OCI-LY7 (cell line): ENCODE data around the gene ALK.

ENCODE experiments used
- EZH2phosphoT487 ChIP-seq: fragments of 200-600 bp; sonication (generic); IDR thresholded peaks from 2 replicates; pipeline ENCODE4 v1.6.1; 2018; ENCODE audit warnings: low read depth, borderline replicate concordance, mild to moderate bottlenecking, mixed run types, antibody characterized with exemption, low read length, moderate library complexity, mixed read lengths
- TF ChIP-seq, protein P1 (sequence below): fragments of 200-600 bp; sonication (generic); conservative IDR thresholded peaks from 2 replicates; pipeline ENCODE4 v1.5.1; 2014; ENCODE audit warnings: mild to moderate bottlenecking, antibody characterized with exemption, low read length, moderate library complexity, mixed read lengths

DNA sequence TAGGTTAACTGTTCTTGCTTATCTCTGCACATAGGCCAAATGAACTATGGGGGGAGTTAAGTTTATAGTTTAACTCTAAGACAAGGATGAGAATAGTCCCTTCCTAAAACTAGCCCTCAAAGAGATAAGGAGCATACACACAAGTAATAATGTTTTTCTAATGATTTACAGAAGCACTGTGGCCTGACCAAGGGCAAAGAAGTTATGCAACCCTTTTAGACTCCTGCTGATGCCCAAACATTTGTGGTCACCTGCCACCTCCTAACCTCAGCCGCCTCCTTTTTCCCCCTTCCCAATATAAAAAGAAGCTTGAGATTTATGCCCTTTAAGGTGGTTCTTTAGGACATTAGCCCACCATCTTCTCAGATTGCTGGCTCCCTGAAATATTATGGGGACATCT is 357.7 kb downstream of the ALK start:
- TF ChIP-seq, protein P1, sequence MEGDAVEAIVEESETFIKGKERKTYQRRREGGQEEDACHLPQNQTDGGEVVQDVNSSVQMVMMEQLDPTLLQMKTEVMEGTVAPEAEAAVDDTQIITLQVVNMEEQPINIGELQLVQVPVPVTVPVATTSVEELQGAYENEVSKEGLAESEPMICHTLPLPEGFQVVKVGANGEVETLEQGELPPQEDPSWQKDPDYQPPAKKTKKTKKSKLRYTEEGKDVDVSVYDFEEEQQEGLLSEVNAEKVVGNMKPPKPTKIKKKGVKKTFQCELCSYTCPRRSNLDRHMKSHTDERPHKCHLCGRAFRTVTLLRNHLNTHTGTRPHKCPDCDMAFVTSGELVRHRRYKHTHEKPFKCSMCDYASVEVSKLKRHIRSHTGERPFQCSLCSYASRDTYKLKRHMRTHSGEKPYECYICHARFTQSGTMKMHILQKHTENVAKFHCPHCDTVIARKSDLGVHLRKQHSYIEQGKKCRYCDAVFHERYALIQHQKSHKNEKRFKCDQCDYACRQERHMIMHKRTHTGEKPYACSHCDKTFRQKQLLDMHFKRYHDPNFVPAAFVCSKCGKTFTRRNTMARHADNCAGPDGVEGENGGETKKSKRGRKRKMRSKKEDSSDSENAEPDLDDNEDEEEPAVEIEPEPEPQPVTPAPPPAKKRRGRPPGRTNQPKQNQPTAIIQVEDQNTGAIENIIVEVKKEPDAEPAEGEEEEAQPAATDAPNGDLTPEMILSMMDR: no peak
- no peak for TF ChIP-seq EZH2phosphoT487
